ENCODE results near the gene CERT1.

- TF ChIP-seq CTCF (IDR thresholded peaks at IDR 0.05) (no peak), POLR2A (IDR thresholded peaks at IDR 0.05) (no peak)
Observed at GRCh38 chr5:75356719-75357118, 154.7 kb downstream of the CERT1 start.

All from prostate gland (tissue), 2 donors.